Osteoblast (primary cell): ENCODE data around the gene SURF2. TPM values are rescaled to one million over a fixed set of nuclear protein-coding genes. Genes with fewer than 3 reads are reported as not detected.

ENCODE experiments used
- DNase-seq: peaks from one replicate; pipeline ENCODE4 v3.0.0; 2011; ENCODE audit warnings: low spot score, mixed read lengths; ENCODE audit not compliant: insufficient read length; ENCODE audit errors: missing footprints
- H2AFZ ChIP-seq: 2 replicates; pipeline ENCODE4 v1.6.0; 2011; ENCODE audit warnings: mild to moderate bottlenecking, low read length
- H3K27ac ChIP-seq: 2 replicates; pipeline ENCODE4 v1.5.1; 2011; ENCODE audit warnings: mild to moderate bottlenecking, low read depth, low read length, moderate library complexity
- H3K27me3 ChIP-seq: 2 replicates; pipeline ENCODE4 v1.6.0; 2012; ENCODE audit warnings: mild to moderate bottlenecking, control low read depth, inconsistent platforms, low read length, moderate library complexity; ENCODE audit not compliant: insufficient read depth
- H3K36me3 ChIP-seq: 2 replicates; pipeline ENCODE4 v1.5.1; 2011; ENCODE audit warnings: mild to moderate bottlenecking, low read length, control low read depth, moderate library complexity; ENCODE audit not compliant: insufficient read depth
- H3K4me1 ChIP-seq: 2 replicates; pipeline ENCODE4 v1.5.1; 2011; ENCODE audit warnings: mild to moderate bottlenecking, low read length, control low read depth, moderate library complexity; ENCODE audit not compliant: insufficient read depth
- H3K4me2 ChIP-seq: 2 replicates; pipeline ENCODE4 v1.6.0; 2011; ENCODE audit warnings: mild to moderate bottlenecking, low read length; ENCODE audit not compliant: insufficient read depth
- H3K4me3 ChIP-seq: fragments of 200-600 bp; sonication (generic); 3 replicates; pipeline ENCODE4 v1.5.1; 2012; ENCODE audit warnings: mild to moderate bottlenecking, low read length, inconsistent platforms; ENCODE audit not compliant: insufficient read depth
- H3K79me2 ChIP-seq: 2 replicates; pipeline ENCODE4 v1.6.0; 2012; ENCODE audit warnings: mild to moderate bottlenecking, low read length, control low read depth, inconsistent platforms; ENCODE audit not compliant: insufficient read depth
- H3K9me3 ChIP-seq: 2 replicates; pipeline ENCODE4 v1.5.1; 2011; ENCODE audit warnings: low read depth, low read length, control low read depth
- H4K20me1 ChIP-seq: 2 replicates; pipeline ENCODE4 v1.6.0; 2012; ENCODE audit warnings: mild to moderate bottlenecking, low read length, control low read depth; ENCODE audit not compliant: insufficient read depth
- total RNA-seq: library from RNA; depleted of rRNA; stranded (reverse); fragments of >200 nt; gene quantifications from 2 replicates; pipeline ENCODE4 v1.2.3, GENCODE V29; 2012
- TF ChIP-seq, protein P1 (sequence below): IDR thresholded peaks from 2 replicates; pipeline ENCODE4 v1.5.1; 2011; ENCODE audit warnings: mild to moderate bottlenecking, low read depth, low read length, moderate library complexity; ENCODE audit errors: extremely low read depth

SURF2 gene
- total RNA-seq, 1 donor: 15.2 TPM

DNA sequence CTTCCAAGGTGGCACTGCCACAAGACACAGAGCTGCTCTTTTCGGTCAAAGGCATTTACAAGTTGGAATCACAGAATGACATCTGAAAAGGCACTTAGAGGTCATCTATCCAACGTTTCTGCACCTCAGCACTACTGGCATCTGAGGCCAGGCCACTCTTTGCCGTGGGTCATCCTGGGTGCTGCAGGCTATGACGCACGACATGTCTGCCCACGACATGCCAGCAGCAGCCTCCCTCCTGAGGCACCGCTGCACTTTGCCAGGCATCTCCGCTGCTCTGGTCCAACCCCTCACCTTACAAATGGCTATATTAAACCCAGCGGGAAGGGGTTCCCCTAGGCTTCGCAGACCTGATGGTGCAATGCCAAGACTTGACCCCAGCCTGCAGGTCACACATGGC lies 11.4 kb downstream of the SURF2 start:
- peaks cover 74% of the 10 kb centered on the region for H3K36me3 ChIP-seq
- H4K20me1 ChIP-seq: peaks cover 92% of the 10 kb centered on the region

DNA sequence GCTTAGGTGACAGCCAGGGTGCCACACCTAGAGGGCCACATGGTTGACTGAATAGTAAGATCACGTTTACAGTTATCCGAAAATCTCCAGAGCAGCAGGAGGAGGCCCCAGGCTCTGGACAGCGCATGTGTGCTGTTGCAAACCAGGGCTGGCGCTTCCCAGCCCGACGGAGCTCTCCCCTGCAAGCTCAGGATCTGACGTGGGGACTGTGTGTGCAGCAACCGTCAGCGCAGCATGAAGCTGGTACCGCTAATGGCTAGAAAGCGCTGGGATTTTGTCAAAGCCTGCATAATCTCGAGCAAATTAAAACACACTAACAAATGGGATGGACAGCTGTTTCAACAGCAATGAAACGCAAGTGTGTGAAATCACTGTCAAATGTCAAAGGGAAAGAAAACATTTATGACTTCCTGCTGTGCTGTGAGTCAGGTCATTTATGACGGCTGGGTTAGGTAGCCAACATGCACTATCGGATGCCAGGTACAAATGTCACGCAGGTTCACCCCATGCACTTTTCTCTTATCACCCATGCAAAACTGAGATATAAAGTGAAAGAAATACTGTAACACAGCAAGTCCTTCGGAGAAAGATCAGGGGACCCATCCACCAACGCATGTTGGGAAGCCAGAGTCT lies 12.0 kb downstream of the SURF2 start:
- Histone ChIP-seq H3K4me3 (no peak overlapping the region), H3K27ac (peak overlapping the region; percentile 81), H3K27me3 (no peaks in the 10 kb centered on the region), H3K4me2 (peak overlapping the region; percentile 33), H3K9me3 (no peaks in the 10 kb centered on the region), H3K79me2 (peaks cover 98% of the 10 kb centered on the region), H4K20me1 (peaks cover 92% of the 10 kb centered on the region), H2AFZ (no peak overlapping the region), H3K4me1 (peaks cover 55% of the 10 kb centered on the region), H3K36me3 (peaks cover 74% of the 10 kb centered on the region)
- peak; percentile 90 for DNase-seq
- TF ChIP-seq, protein P1, sequence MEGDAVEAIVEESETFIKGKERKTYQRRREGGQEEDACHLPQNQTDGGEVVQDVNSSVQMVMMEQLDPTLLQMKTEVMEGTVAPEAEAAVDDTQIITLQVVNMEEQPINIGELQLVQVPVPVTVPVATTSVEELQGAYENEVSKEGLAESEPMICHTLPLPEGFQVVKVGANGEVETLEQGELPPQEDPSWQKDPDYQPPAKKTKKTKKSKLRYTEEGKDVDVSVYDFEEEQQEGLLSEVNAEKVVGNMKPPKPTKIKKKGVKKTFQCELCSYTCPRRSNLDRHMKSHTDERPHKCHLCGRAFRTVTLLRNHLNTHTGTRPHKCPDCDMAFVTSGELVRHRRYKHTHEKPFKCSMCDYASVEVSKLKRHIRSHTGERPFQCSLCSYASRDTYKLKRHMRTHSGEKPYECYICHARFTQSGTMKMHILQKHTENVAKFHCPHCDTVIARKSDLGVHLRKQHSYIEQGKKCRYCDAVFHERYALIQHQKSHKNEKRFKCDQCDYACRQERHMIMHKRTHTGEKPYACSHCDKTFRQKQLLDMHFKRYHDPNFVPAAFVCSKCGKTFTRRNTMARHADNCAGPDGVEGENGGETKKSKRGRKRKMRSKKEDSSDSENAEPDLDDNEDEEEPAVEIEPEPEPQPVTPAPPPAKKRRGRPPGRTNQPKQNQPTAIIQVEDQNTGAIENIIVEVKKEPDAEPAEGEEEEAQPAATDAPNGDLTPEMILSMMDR: no peak

More for the DNA sequence above, 11.4 kb downstream of the SURF2 start:
- Histone ChIP-seq H3K27me3 (no peaks in the 10 kb centered on the region), H3K4me2 (no peak overlapping the region), H3K9me3 (no peaks in the 10 kb centered on the region), H2AFZ (no peak overlapping the region), H3K79me2 (peaks cover 98% of the 10 kb centered on the region), H3K4me3 (no peak overlapping the region), H3K27ac (peak overlapping the region; percentile 81), H3K4me1 (peaks cover 50% of the 10 kb centered on the region)
- DNase-seq: no peak
- TF ChIP-seq, protein P1: no peak

DNA sequence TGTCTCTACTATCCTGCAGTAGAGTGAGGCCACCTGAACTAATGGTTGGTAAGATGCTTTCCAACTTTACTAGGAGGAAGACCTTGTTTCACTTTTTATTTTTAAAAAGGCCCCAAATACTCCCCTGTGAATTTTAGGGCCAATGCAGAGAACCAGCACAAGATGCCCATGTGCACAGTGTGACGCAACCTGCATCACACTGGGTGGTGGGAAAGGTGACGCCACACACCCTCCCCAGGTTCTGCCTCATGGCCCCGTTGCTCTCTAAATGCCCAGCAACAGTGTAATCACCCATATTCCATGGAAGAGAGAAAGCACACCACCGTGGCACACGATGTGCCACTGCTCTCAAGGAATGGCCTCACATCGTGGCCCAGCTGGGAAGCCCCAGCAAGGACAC lies 13.1 kb downstream of the SURF2 start:
- H3K9me3 ChIP-seq: no peaks in the 10 kb centered on the region
- H3K79me2 ChIP-seq: peaks cover 99% of the 10 kb centered on the region
- TF ChIP-seq, protein P1: no peak
- DNase-seq: peak; percentile 46
- no peak overlapping the region for H2AFZ ChIP-seq
- H3K36me3 ChIP-seq: peaks cover 71% of the 10 kb centered on the region
- peak overlapping the region; percentile 33 for H3K4me2 ChIP-seq
- H3K4me1 ChIP-seq: peaks cover 62% of the 10 kb centered on the region
- H3K27ac ChIP-seq: peak overlapping the region; percentile 81
- peaks cover 94% of the 10 kb centered on the region for H4K20me1 ChIP-seq
- H3K27me3 ChIP-seq: no peaks in the 10 kb centered on the region
- no peak overlapping the region for H3K4me3 ChIP-seq

DNA sequence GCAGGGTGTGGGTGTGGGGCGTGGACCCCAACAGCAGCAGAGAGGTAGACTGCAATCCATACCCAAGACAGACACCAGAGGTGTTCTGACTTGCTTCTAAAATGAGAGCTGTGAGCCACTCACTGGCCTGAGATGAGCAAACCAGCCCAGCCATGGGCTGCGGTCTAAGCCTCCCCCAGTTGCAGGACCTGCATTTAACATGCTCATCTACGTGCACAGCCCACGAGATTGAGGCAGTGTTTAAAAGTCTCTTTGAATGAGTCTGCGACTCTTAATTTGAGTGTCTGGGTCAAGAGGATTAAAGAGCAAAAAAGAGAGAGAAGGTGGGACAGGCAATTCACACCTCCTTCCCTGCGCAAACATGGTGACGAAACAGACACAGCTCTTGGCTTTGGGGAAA lies 13.6 kb downstream of the SURF2 start:
- no peaks in the 10 kb centered on the region for H3K9me3 ChIP-seq
- TF ChIP-seq, protein P1: no peak
- no peaks in the 10 kb centered on the region for H3K27me3 ChIP-seq
- no peak overlapping the region for H3K4me3 ChIP-seq
- DNase-seq: no peak
- peak overlapping the region; percentile 81 for H3K27ac ChIP-seq
- peaks cover 100% of the 10 kb centered on the region for H3K79me2 ChIP-seq
- H3K4me1 ChIP-seq: peaks cover 62% of the 10 kb centered on the region
- no peak overlapping the region for H3K4me2 ChIP-seq
- H3K36me3 ChIP-seq: peaks cover 68% of the 10 kb centered on the region
- no peak overlapping the region for H2AFZ ChIP-seq
- H4K20me1 ChIP-seq: peaks cover 96% of the 10 kb centered on the region
